H1 (cell line): ENCODE data around the gene DUS1L. TPM values are rescaled to one million over a fixed set of nuclear protein-coding genes. Genes with fewer than 3 reads are reported as not detected.

ENCODE experiments used
- polyA plus RNA-seq, 7 experiments: library from polyadenylated mRNA; depleted of rRNA in 3 of 7; stranded (reverse) in 5 of 7; unstranded in 2 of 7; fragments of >200 nt in 5 of 7; fragments of 200-250 nt in 2 of 7; gene quantifications; 1 replicate in 5 of 7; 2 replicates in 1 of 7; 4 replicates in 1 of 7; pipeline versions ENCODE4 v1.2.1 to v1.2.3, GENCODE V29; 2011 to 2013; ENCODE audit warnings: missing spikeins in 2 of 7, mixed read lengths in 2 of 7
- total RNA-seq: library from RNA; stranded (reverse); fragmentation: NEBNext Ultra II Directional; extraction: Animal tissue kit (Norgen Biotek cat#: 25700); gene quantifications from 2 replicates; pipeline ENCODE4 v1.2.1, GENCODE V29; 2021
- TF ChIP-seq, protein P1 (sequence below): fragments of 300-600 bp; sonication (generic); IDR thresholded peaks from 2 replicates; pipeline ENCODE4 v1.7.1; 2012; ENCODE audit warnings: low read length, moderate library complexity, mild to moderate bottlenecking, inconsistent platforms; ENCODE audit not compliant: insufficient replicate concordance

Gene DUS1L
- total and polyA plus RNA-seq, 2 of the 8 experiments (the other 6 are each of a cell fraction or from before 2014, with no cell fraction given), result 34.5 to 69.1 TPM

GRCh38 chr17:82035488-82035887 lies 30.1 kb downstream of the DUS1L start (continued):
- TF ChIP-seq, protein P1, sequence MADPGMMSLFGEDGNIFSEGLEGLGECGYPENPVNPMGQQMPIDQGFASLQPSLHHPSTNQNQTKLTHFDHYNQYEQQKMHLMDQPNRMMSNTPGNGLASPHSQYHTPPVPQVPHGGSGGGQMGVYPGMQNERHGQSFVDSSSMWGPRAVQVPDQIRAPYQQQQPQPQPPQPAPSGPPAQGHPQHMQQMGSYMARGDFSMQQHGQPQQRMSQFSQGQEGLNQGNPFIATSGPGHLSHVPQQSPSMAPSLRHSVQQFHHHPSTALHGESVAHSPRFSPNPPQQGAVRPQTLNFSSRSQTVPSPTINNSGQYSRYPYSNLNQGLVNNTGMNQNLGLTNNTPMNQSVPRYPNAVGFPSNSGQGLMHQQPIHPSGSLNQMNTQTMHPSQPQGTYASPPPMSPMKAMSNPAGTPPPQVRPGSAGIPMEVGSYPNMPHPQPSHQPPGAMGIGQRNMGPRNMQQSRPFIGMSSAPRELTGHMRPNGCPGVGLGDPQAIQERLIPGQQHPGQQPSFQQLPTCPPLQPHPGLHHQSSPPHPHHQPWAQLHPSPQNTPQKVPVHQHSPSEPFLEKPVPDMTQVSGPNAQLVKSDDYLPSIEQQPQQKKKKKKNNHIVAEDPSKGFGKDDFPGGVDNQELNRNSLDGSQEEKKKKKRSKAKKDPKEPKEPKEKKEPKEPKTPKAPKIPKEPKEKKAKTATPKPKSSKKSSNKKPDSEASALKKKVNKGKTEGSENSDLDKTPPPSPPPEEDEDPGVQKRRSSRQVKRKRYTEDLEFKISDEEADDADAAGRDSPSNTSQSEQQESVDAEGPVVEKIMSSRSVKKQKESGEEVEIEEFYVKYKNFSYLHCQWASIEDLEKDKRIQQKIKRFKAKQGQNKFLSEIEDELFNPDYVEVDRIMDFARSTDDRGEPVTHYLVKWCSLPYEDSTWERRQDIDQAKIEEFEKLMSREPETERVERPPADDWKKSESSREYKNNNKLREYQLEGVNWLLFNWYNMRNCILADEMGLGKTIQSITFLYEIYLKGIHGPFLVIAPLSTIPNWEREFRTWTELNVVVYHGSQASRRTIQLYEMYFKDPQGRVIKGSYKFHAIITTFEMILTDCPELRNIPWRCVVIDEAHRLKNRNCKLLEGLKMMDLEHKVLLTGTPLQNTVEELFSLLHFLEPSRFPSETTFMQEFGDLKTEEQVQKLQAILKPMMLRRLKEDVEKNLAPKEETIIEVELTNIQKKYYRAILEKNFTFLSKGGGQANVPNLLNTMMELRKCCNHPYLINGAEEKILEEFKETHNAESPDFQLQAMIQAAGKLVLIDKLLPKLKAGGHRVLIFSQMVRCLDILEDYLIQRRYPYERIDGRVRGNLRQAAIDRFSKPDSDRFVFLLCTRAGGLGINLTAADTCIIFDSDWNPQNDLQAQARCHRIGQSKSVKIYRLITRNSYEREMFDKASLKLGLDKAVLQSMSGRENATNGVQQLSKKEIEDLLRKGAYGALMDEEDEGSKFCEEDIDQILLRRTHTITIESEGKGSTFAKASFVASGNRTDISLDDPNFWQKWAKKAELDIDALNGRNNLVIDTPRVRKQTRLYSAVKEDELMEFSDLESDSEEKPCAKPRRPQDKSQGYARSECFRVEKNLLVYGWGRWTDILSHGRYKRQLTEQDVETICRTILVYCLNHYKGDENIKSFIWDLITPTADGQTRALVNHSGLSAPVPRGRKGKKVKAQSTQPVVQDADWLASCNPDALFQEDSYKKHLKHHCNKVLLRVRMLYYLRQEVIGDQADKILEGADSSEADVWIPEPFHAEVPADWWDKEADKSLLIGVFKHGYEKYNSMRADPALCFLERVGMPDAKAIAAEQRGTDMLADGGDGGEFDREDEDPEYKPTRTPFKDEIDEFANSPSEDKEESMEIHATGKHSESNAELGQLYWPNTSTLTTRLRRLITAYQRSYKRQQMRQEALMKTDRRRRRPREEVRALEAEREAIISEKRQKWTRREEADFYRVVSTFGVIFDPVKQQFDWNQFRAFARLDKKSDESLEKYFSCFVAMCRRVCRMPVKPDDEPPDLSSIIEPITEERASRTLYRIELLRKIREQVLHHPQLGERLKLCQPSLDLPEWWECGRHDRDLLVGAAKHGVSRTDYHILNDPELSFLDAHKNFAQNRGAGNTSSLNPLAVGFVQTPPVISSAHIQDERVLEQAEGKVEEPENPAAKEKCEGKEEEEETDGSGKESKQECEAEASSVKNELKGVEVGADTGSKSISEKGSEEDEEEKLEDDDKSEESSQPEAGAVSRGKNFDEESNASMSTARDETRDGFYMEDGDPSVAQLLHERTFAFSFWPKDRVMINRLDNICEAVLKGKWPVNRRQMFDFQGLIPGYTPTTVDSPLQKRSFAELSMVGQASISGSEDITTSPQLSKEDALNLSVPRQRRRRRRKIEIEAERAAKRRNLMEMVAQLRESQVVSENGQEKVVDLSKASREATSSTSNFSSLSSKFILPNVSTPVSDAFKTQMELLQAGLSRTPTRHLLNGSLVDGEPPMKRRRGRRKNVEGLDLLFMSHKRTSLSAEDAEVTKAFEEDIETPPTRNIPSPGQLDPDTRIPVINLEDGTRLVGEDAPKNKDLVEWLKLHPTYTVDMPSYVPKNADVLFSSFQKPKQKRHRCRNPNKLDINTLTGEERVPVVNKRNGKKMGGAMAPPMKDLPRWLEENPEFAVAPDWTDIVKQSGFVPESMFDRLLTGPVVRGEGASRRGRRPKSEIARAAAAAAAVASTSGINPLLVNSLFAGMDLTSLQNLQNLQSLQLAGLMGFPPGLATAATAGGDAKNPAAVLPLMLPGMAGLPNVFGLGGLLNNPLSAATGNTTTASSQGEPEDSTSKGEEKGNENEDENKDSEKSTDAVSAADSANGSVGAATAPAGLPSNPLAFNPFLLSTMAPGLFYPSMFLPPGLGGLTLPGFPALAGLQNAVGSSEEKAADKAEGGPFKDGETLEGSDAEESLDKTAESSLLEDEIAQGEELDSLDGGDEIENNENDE, result no peak
